ENCODE measurements around the gene FAM3A.
A peak's percentile ranks its signal among the peaks of the same experiment; 100 is the strongest.
"Not testable (repeated sequence)": the region's sequence is repeated elsewhere in the genome, so short reads cannot be mapped to it uniquely, and the experiment has no call there.

Gene FAM3A, protein sequence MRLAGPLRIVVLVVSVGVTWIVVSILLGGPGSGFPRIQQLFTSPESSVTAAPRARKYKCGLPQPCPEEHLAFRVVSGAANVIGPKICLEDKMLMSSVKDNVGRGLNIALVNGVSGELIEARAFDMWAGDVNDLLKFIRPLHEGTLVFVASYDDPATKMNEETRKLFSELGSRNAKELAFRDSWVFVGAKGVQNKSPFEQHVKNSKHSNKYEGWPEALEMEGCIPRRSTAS

DNA sequence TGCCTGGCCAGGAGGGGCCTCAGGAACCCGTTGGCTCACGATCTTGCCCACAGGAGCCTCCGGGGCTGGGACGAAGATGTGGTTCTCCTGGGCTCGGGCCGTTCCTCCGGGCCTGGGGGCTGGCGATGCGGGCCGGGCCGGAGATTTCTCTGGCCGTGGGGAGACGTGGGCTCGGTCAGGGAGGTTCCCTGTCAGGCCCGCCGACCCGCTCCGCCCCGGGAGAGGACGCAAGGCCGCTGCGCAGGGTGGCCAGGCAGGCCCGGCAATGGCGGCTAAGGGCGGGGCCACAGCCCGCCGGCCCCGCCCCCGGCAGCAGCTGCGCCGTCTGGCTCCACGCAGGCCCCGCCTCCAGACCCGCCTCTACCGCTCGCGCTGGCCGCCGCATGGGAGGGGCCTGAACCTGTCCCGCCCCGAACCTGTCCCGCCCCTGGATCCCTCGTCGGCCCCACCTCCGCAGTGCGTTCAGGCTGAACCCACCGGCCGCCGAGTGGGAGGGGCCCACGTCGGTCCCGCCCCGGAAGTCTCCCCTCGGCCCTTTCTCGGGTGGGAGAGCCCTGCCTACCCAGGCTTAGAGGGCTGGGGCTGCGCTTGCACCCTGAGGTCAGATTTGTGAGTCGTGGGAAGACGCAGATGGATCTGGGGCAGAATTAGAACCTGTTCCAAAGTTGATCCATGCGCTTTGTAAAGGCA is at the start of gene FAM3A:
Gene FAM3A, minus strand, starts transcription at position 267 of the 690 bp plus-strand sequence. CDS start 460 bp downstream, outside the sequence.
- DNase-seq: peak; percentile 86

- not testable (repeated sequence) for DNase-seq
Measured at GRCh38 chrX:154562295-154562694, 46.3 kb upstream of the FAM3A start.

GRCh38 chrX:154560326-154560725 is 44.3 kb upstream of the FAM3A start:
- DNase-seq: not testable (repeated sequence)

DNA sequence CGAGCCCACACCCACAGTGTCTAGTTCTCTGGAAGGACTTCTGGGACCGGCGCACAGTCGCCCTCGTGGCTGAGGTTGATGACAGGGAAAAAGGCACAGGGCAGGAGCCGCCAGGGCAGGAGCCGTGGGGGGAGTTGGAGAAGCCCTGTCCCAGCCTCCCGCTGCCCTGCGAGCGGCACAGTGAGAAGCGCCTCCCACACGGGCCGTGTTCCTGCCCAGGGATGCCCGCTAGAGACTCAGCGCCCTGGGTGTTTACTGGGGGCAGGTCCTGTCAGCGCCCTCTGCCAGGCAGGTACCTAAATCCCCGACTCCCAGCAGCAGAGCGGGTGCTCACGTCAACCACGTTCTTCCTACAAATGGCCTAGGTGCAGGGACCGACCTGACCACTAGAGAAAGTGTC is 42.9 kb upstream of the FAM3A start:
- DNase-seq: not testable (repeated sequence)

- not testable (repeated sequence) for DNase-seq
Measured at GRCh38 chrX:154558060-154558690, 42.1 kb upstream of the FAM3A start.

GRCh38 chrX:154552112-154552806 is 36.2 kb upstream of the FAM3A start:
- not testable (repeated sequence) for DNase-seq

GRCh38 chrX:154549766-154550165 is 33.7 kb upstream of the FAM3A start:
- DNase-seq: no peak

GRCh38 chrX:154548028-154548316 is 31.9 kb upstream of the FAM3A start:
- no peak for DNase-seq

DNA sequence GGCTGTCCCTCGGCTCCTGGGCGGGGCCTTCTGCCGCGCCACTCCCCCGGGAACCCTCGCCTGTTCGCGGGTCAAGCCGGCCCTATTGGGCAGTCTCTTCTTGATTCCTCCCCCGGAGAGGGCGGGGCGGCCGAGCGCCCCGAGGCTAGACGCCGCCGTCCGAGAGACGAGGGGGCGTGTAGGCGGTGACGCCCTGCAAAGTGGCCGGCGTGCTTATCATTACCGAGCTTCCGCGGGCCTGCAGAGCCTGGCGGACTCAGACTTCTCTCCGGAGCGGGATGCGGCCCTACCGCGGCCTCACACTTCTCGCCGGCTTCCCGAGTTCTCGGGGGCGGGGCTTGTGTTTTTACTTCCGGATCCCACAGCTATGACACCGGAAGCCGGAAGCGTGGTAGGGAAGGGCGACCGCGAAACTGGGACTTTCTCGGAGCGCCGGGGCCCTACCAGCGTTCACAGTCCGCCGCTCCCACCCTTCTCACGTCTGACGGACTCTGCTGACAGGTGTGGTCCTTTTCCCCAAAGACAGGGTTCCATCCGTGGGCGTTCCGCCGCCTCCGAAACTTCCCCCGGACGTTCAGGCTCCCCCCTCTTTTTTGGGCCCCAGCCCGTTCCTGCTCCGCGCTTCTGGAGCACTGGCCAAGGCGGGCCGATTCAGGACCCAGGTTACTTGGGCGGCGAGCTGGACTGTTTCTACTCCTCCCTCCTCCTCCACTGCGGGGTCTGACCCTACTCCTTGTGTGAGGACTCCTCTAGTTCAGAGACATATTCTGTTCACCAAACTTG is 31.4 kb upstream of the FAM3A start, which contains the start of gene IKBKG:
Gene IKBKG, plus strand, starts transcription at position 376 of the 783 bp plus-strand sequence. CDS start 4,383 bp downstream, outside the sequence.
- peak; percentile 78 for DNase-seq

- DNase-seq: peak; percentile 66
Measured at GRCh38 chrX:154546354-154547244, 30.6 kb upstream of the FAM3A start, which contains the start of gene G6PD. TSS of gene G6PD (minus strand) at chrX:154546846. CDS start at chrX:154546155, 691 bp downstream.

DNA sequence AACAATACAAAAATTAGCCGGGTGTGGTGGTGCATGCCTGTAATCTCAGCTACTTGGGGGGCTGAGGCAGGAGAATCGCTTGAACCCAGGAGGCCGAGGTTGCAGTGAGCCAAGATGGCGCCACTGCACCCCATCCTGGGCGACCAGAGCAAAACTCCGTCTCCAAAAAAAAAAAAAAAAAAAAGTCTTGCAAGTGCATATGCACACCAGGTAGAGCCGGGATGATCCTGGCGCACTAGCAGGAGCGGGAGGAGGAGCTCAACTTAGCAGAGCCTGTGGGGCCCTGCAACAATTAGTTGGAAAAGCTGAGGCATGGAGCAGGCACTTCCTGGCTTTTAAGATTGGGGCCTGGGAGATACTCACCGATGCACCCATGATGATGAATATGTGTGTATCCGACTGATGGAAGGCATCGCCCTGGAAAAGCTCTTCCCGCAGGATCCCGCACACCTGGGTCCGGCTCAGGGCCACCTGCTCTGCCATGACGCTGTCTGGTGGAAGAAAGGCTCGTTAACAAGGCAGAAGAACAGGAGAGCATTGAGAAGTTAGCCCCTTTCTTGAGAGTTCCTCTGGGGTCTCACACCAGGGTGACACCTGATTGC is 29.7 kb upstream of the FAM3A start:
- DNase-seq: no peak

GRCh38 chrX:154542723-154543424 is 26.8 kb upstream of the FAM3A start:
- DNase-seq: no peak

- peak; percentile 46 for DNase-seq
Measured at GRCh38 chrX:154541896-154542722, 26.1 kb upstream of the FAM3A start.

GRCh38 chrX:154541589-154541895 is 25.5 kb upstream of the FAM3A start:
- DNase-seq: no peak

- no peak for DNase-seq
Measured at GRCh38 chrX:154540897-154541535, 25.0 kb upstream of the FAM3A start.

GRCh38 chrX:154540365-154540764 is 24.3 kb upstream of the FAM3A start:
- DNase-seq: not testable (repeated sequence)

GRCh38 chrX:154539077-154539476 is 23.0 kb upstream of the FAM3A start:
- DNase-seq: no peak

DNA sequence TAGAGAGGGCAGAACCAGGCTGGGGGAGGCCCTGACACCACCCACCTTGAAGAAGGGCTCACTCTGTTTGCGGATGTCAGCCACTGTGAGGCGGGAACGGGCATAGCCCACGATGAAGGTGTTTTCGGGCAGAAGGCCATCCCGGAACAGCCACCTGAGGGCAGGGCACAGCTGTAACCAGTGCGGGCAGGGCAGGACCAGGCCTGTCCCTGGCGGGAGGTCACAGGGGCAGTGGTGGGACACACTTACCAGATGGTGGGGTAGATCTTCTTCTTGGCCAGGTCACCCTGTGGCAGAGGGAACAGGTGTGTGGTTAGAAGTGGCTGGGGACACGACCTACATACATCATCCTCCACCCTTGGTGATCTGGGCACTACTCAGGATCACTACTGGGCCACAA is 19.9 kb upstream of the FAM3A start:
- no peak for DNase-seq
